Measurements from ENCODE around the gene FSTL3. TPM values are rescaled to one million over a fixed set of nuclear protein-coding genes. Genes with fewer than 3 reads are reported as not detected.
A peak's percentile ranks its signal among the peaks of the same experiment; 100 is the strongest.

Gene FSTL3
- total and polyA plus RNA-seq, 2 of the 13 experiments (the other 11 are each of a cell fraction or from before 2014, with no cell fraction given), result 13.5 to 15.6 TPM

DNA sequence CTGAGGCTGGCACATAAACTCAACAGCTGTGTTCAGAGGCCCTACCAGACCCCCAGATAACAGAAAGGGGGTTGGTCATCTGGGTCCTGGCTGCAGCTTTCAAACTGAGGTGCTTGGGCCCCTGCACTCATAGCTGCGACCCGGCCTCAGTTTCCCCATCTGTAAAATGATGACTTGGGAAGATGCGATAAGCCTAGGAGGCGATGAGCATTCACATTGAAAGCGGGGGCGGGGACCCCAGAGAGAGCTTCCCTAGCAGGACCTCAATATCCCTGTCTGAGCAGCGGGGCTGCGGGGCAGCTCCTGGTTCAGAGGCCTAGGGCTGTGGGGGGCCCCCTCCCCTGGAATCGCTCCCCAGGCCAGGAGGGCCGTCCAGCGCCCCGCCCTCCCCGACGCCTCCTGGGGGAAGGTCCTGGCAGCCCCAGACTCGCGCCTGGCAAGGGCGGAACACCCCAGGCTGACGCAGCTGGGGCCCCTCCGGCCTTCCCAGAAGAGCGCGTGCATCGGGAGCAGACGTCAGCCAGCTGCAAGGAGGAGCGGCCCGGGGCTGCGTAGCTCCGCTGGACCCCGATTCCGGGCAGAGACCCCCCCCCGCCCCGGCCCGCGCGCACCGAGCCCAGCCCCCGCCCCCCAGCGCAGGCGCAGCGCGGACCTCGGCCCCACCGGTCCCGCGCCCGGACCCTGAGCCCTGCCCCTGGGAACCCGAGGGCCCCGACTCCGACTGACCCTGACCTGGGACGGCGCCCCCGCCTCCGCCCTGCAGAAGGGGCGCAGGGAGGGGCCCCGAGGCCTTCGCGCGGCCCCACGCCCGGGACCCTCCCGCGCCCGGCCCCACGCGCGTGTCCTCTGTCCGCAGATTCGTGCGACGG is 3.5 kb downstream of the FSTL3 start (continued):
- TF ChIP-seq, protein P1, sequence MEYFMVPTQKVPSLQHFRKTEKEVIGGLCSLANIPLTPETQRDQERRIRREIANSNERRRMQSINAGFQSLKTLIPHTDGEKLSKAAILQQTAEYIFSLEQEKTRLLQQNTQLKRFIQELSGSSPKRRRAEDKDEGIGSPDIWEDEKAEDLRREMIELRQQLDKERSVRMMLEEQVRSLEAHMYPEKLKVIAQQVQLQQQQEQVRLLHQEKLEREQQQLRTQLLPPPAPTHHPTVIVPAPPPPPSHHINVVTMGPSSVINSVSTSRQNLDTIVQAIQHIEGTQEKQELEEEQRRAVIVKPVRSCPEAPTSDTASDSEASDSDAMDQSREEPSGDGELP (IDR thresholded peaks at IDR 0.05; ENCODE audit: borderline replicate concordance, low read depth), result peak; percentile 38; the same call in 1 of the 2 replicates
- TF ChIP-seq, protein P2, sequence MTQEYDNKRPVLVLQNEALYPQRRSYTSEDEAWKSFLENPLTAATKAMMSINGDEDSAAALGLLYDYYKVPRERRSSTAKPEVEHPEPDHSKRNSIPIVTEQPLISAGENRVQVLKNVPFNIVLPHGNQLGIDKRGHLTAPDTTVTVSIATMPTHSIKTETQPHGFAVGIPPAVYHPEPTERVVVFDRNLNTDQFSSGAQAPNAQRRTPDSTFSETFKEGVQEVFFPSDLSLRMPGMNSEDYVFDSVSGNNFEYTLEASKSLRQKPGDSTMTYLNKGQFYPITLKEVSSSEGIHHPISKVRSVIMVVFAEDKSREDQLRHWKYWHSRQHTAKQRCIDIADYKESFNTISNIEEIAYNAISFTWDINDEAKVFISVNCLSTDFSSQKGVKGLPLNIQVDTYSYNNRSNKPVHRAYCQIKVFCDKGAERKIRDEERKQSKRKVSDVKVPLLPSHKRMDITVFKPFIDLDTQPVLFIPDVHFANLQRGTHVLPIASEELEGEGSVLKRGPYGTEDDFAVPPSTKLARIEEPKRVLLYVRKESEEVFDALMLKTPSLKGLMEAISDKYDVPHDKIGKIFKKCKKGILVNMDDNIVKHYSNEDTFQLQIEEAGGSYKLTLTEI (CRISPR knock-in tag; conservative IDR thresholded peaks at IDR 0.05), result no peak
- 0 out of 2 replicates have a peak, but pooled peaks have one; percentile 17 for TF ChIP-seq MTF2 (CRISPR knock-in tag; IDR thresholded peaks at IDR 0.05; ENCODE audit: borderline replicate concordance)
- TF ChIP-seq HOXA5 (CRISPR knock-in tag; IDR thresholded peaks at IDR 0.05), result 0 out of 2 replicates have a peak, but pooled peaks have one; percentile 30
- peak; percentile 65 for TF ChIP-seq PHF8 (CRISPR knock-in tag; IDR thresholded peaks at IDR 0.05)
- no peak for TF ChIP-seq ZBTB3 (CRISPR knock-in tag; IDR thresholded peaks at IDR 0.05; ENCODE audit: borderline replicate concordance, low read depth)
- TF ChIP-seq BORCS8-MEF2B (CRISPR knock-in tag; IDR thresholded peaks at IDR 0.05), result peak; percentile 18; the same call in 1 of the 2 replicates
- TF ChIP-seq TOE1 (CRISPR knock-in tag; IDR thresholded peaks at IDR 0.05), result no peak
- TF ChIP-seq, protein P3, sequence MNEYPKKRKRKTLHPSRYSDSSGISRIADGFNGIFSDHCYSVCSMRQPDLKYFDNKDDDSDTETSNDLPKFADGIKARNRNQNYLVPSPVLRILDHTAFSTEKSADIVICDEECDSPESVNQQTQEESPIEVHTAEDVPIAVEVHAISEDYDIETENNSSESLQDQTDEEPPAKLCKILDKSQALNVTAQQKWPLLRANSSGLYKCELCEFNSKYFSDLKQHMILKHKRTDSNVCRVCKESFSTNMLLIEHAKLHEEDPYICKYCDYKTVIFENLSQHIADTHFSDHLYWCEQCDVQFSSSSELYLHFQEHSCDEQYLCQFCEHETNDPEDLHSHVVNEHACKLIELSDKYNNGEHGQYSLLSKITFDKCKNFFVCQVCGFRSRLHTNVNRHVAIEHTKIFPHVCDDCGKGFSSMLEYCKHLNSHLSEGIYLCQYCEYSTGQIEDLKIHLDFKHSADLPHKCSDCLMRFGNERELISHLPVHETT (CRISPR knock-in tag; conservative IDR thresholded peaks at IDR 0.05), result peak; percentile 57; the same call in 1 of the 2 replicates
- TF ChIP-seq FOXC1 (CRISPR knock-in tag; IDR thresholded peaks at IDR 0.05; ENCODE audit: borderline replicate concordance), result peak; percentile 6; the same call in 1 of the 2 replicates
- TF ChIP-seq, protein P4, sequence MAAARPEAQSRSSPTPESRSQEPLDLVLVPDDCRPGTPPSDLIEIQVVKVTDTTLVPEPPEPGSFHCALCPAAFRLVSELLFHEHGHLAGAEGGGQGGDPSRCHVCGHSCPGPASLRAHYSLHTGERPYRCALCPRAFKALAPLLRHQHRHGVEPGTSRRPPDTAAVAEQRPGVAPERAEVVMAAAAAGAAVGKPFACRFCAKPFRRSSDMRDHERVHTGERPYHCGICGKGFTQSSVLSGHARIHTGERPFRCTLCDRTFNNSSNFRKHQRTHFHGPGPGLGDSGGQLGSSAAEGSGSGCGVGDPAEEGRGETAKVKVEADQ (CRISPR knock-in tag; IDR thresholded peaks at IDR 0.05; ENCODE audit: borderline replicate concordance), result 0 out of 2 replicates have a peak, but pooled peaks have one; percentile 95
- no peak for TF ChIP-seq IKZF1 (IDR thresholded peaks at IDR 0.05)
- peak; percentile 43; the same call in 1 of the 2 replicates for TF ChIP-seq ZMYM4 (CRISPR knock-in tag; IDR thresholded peaks at IDR 0.05)
- peak; percentile 26; the same call in 1 of the 2 replicates for TF ChIP-seq ELF3 (CRISPR knock-in tag; IDR thresholded peaks at IDR 0.05)
- TF ChIP-seq SKI (IDR thresholded peaks at IDR 0.05; ENCODE audit: partially characterized antibody), result no peak
- peak; percentile 86; the same call in 1 of the 2 replicates for TF ChIP-seq ZNF451 (CRISPR knock-in tag; IDR thresholded peaks at IDR 0.05)
- TF ChIP-seq ZNF546 (CRISPR knock-in tag; conservative IDR thresholded peaks at IDR 0.05), result 0 out of 2 replicates have a peak, but pooled peaks have one; percentile 13
- TF ChIP-seq ZNF777 (CRISPR knock-in tag; IDR thresholded peaks at IDR 0.05), result peak; percentile 67; the same call in 1 of the 2 replicates
- TF ChIP-seq, protein P5, sequence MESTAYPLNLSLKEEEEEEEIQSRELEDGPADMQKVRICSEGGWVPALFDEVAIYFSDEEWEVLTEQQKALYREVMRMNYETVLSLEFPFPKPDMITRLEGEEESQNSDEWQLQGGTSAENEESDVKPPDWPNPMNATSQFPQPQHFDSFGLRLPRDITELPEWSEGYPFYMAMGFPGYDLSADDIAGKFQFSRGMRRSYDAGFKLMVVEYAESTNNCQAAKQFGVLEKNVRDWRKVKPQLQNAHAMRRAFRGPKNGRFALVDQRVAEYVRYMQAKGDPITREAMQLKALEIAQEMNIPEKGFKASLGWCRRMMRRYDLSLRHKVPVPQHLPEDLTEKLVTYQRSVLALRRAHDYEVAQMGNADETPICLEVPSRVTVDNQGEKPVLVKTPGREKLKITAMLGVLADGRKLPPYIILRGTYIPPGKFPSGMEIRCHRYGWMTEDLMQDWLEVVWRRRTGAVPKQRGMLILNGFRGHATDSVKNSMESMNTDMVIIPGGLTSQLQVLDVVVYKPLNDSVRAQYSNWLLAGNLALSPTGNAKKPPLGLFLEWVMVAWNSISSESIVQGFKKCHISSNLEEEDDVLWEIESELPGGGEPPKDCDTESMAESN (CRISPR knock-in tag; conservative IDR thresholded peaks at IDR 0.05), result 0 out of 2 replicates have a peak, but pooled peaks have one; percentile 25

Measured in HepG2 (cell line).